HepG2 (cell line): ENCODE results near the gene GPSM1. TPM values are rescaled to one million over a fixed set of nuclear protein-coding genes. Genes with fewer than 3 reads are reported as not detected.

Experiments used
- CCAR2 ChIP-seq: fragments of 200-400 bp; formaldehyde crosslinking; optimal IDR thresholded peaks from 2 replicates; pipeline ENCODE3; 2018; ENCODE audit warnings: low read depth, mild to moderate bottlenecking, low read length, moderate library complexity
- MYC ChIP-seq: sonication (generic); formaldehyde crosslinking; IDR thresholded peaks from 2 replicates; pipeline ENCODE4 v1.9.0; 2021; ENCODE audit warnings: missing genetic modification reagents, borderline replicate concordance
- PCBP1 ChIP-seq: fragments of 200-400 bp; formaldehyde crosslinking; IDR thresholded peaks from 2 replicates; pipeline ENCODE4 v1.6.1; 2017; ENCODE audit warnings: mild to moderate bottlenecking, low read depth, low read length, borderline replicate concordance
- RAD21 ChIP-seq: fragments of 450-650 bp; formaldehyde crosslinking; IDR thresholded peaks from 2 replicates; pipeline ENCODE4 v1.5.0; 2020; ENCODE audit warnings: mild to moderate bottlenecking
- SALL1 ChIP-seq: sonication (generic); formaldehyde crosslinking; IDR thresholded peaks from 2 replicates; pipeline ENCODE4 v1.8.0; 2022; ENCODE audit warnings: mild to moderate bottlenecking, missing genetic modification reagents
- ZFX ChIP-seq: sonication (generic); formaldehyde crosslinking; IDR thresholded peaks from 2 replicates; pipeline ENCODE4 v1.4.0; 2020; ENCODE audit warnings: mild to moderate bottlenecking, low read depth, missing genetic modification reagents, moderate library complexity
- ZMYM2 ChIP-seq: sonication (generic); formaldehyde crosslinking; IDR thresholded peaks from 2 replicates; pipeline ENCODE4 v1.8.0; 2022; ENCODE audit warnings: mild to moderate bottlenecking, missing genetic modification reagents
- polyA plus RNA-seq, 8 experiments: library from polyadenylated mRNA; depleted of rRNA in 3 of 8; stranded (reverse) in 7 of 8; unstranded in 1 of 8; fragments of >200 nt; fragmentation: Illumina TruSeq in 4 of 8; extraction: Trizol in 4 of 8; gene quantifications; 2 replicates each; pipeline versions ENCODE4 v1.2.1 to v1.2.3, GENCODE V29; 2011 to 2016; ENCODE audit warnings: low read depth in 4 of 8, missing spikeins in 1 of 8, mixed read lengths in 1 of 8; ENCODE audit not compliant: insufficient read depth in 1 of 8
- total RNA-seq, 5 experiments: library from RNA; depleted of rRNA; stranded (reverse); fragments of >200 nt; fragmentation: Illumina TruSeq; extraction: Trizol; gene quantifications; 2 replicates each; pipeline ENCODE4 v1.2.3, GENCODE V29; 2016; ENCODE audit warnings: low read depth in 1 of 5
- TF ChIP-seq, protein P1 (sequence below): sonication (generic); formaldehyde crosslinking; IDR thresholded peaks from 2 replicates; pipeline ENCODE4 v1.5.0; 2020; ENCODE audit warnings: mild to moderate bottlenecking, missing genetic modification reagents, moderate library complexity
- TF ChIP-seq, protein P2 (sequence below): IDR thresholded peaks from 2 replicates; pipeline ENCODE4 v1.6.1; 2016; ENCODE audit warnings: missing genetic modification reagents, missing compliant biosample characterization
- TF ChIP-seq, protein P3 (sequence below): sonication (generic); formaldehyde crosslinking; IDR thresholded peaks from 2 replicates; pipeline ENCODE4 v1.5.1; 2020; ENCODE audit warnings: mild to moderate bottlenecking, missing genetic modification reagents, moderate library complexity
- TF ChIP-seq, protein P4 (sequence below): sonication (generic); formaldehyde crosslinking; IDR thresholded peaks from 2 replicates; pipeline ENCODE4 v1.4.0; 2020; ENCODE audit warnings: mild to moderate bottlenecking, missing genetic modification reagents, borderline replicate concordance
- TF ChIP-seq, protein P5 (sequence below), 2 experiments: sonication (generic) in 1 of 2; formaldehyde crosslinking in 1 of 2; IDR thresholded peaks; 2 replicates each; pipeline versions ENCODE4 v1.4.0 to v1.6.1; 2018 to 2020; ENCODE audit warnings: missing genetic modification reagents in 2 of 2, borderline replicate concordance in 1 of 2, low read depth in 1 of 2, mild to moderate bottlenecking in 1 of 2, missing biosample characterization in 1 of 2
- TF ChIP-seq, protein P6 (sequence below): sonication (generic); formaldehyde crosslinking; IDR thresholded peaks from 2 replicates; pipeline ENCODE4 v1.8.0; 2022; ENCODE audit warnings: missing genetic modification reagents, mild to moderate bottlenecking, borderline replicate concordance

Gene GPSM1
- total and polyA plus RNA-seq, 2 of the 13 experiments (the other 11 are each of a cell fraction or from before 2014, with no cell fraction given) = 1.0 to 2.4 TPM

DNA sequence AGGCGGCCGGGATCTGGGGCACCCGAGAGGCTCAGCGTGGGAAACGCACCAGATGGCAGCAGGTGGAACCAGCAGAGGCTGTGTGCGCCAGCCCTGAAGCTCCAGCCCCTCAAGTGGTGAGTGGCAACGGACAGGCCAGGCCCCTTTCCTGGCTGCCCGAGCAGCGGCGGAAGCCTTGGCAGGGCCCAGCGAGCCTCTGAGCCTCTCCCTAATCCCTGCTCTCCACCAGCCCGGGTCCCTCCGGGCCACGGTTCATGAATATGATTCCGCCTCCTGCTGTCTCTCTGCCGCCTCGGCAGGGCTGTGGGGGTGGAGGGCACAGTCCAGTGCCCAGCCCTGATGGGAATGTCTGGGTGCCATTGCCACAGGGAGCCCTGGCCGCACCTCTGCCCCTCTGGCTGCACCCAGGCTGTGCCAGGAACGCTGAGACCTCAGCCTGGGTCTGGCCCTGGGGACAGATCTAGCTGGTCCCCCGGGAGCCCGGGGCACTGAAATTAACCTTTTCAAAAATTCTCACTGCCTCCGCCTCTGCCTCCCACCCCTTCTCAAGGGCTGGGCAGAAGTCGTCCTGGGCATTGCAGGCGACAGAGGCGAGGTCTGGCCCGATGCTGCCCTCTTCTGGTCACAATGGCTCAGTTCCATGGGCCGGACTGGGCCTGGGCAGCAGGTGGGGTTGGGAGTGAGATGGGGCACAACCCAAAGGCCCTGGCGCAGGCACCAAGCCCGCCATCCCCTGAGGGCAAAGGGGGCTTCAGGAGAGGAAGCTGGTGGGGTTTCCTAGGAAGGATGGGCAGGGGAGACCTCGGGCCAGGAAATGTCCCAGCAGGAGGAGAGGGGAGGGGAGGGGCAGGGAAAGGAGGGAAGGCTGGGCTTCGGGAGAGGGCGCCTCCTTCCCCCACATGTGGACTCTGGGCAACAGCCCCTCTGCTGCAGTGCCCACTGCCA is 43.8 kb upstream of the GPSM1 start (continued):
- TF ChIP-seq, protein P1, sequence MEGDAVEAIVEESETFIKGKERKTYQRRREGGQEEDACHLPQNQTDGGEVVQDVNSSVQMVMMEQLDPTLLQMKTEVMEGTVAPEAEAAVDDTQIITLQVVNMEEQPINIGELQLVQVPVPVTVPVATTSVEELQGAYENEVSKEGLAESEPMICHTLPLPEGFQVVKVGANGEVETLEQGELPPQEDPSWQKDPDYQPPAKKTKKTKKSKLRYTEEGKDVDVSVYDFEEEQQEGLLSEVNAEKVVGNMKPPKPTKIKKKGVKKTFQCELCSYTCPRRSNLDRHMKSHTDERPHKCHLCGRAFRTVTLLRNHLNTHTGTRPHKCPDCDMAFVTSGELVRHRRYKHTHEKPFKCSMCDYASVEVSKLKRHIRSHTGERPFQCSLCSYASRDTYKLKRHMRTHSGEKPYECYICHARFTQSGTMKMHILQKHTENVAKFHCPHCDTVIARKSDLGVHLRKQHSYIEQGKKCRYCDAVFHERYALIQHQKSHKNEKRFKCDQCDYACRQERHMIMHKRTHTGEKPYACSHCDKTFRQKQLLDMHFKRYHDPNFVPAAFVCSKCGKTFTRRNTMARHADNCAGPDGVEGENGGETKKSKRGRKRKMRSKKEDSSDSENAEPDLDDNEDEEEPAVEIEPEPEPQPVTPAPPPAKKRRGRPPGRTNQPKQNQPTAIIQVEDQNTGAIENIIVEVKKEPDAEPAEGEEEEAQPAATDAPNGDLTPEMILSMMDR = peak; percentile 96
- peak; percentile 48; the same call in 1 of the 2 replicates for TF ChIP-seq ZFX (CRISPR knock-in tag)
- TF ChIP-seq, protein P2, sequence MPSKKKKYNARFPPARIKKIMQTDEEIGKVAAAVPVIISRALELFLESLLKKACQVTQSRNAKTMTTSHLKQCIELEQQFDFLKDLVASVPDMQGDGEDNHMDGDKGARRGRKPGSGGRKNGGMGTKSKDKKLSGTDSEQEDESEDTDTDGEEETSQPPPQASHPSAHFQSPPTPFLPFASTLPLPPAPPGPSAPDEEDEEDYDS = no peak
- TF ChIP-seq, protein P3, sequence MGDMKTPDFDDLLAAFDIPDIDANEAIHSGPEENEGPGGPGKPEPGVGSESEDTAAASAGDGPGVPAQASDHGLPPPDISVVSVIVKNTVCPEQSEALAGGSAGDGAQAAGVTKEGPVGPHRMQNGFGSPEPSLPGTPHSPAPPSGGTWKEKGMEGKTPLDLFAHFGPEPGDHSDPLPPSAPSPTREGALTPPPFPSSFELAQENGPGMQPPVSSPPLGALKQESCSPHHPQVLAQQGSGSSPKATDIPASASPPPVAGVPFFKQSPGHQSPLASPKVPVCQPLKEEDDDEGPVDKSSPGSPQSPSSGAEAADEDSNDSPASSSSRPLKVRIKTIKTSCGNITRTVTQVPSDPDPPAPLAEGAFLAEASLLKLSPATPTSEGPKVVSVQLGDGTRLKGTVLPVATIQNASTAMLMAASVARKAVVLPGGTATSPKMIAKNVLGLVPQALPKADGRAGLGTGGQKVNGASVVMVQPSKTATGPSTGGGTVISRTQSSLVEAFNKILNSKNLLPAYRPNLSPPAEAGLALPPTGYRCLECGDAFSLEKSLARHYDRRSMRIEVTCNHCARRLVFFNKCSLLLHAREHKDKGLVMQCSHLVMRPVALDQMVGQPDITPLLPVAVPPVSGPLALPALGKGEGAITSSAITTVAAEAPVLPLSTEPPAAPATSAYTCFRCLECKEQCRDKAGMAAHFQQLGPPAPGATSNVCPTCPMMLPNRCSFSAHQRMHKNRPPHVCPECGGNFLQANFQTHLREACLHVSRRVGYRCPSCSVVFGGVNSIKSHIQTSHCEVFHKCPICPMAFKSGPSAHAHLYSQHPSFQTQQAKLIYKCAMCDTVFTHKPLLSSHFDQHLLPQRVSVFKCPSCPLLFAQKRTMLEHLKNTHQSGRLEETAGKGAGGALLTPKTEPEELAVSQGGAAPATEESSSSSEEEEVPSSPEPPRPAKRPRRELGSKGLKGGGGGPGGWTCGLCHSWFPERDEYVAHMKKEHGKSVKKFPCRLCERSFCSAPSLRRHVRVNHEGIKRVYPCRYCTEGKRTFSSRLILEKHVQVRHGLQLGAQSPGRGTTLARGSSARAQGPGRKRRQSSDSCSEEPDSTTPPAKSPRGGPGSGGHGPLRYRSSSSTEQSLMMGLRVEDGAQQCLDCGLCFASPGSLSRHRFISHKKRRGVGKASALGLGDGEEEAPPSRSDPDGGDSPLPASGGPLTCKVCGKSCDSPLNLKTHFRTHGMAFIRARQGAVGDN (CRISPR knock-in tag) = peak; percentile 20; the same call in 1 of the 2 replicates
- TF ChIP-seq, protein P4, sequence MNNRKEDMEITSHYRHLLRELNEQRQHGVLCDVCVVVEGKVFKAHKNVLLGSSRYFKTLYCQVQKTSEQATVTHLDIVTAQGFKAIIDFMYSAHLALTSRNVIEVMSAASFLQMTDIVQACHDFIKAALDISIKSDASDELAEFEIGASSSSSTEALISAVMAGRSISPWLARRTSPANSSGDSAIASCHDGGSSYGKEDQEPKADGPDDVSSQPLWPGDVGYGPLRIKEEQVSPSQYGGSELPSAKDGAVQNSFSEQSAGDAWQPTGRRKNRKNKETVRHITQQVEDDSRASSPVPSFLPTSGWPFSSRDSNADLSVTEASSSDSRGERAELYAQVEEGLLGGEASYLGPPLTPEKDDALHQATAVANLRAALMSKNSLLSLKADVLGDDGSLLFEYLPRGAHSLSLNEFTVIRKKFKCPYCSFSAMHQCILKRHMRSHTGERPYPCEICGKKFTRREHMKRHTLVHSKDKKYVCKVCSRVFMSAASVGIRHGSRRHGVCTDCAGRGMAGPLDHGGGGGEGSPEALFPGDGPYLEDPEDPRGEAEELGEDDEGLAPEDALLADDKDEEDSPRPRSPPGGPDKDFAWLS (CRISPR knock-in tag) = no peak
- TF ChIP-seq PCBP1 = peak; percentile 92; the same call in 1 of the 2 replicates
- peak; percentile 38; the same call in 1 of the 2 replicates for TF ChIP-seq SALL1 (CRISPR knock-in tag)
- no peak for TF ChIP-seq CCAR2
- TF ChIP-seq, protein P5, sequence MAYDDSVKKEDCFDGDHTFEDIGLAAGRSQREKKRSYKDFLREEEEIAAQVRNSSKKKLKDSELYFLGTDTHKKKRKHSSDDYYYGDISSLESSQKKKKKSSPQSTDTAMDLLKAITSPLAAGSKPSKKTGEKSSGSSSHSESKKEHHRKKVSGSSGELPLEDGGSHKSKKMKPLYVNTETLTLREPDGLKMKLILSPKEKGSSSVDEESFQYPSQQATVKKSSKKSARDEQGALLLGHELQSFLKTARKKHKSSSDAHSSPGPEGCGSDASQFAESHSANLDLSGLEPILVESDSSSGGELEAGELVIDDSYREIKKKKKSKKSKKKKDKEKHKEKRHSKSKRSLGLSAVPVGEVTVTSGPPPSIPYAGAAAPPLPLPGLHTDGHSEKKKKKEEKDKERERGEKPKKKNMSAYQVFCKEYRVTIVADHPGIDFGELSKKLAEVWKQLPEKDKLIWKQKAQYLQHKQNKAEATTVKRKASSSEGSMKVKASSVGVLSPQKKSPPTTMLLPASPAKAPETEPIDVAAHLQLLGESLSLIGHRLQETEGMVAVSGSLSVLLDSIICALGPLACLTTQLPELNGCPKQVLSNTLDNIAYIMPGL (CRISPR knock-in tag; IDR thresholded peaks at IDR 0.05; ENCODE audit: borderline replicate concordance in 1 of 2, low read depth in 1 of 2) = 0 out of 4 replicates have a peak, but pooled peaks of 1 of the 2 experiments have one; percentile 25
- peak; percentile 26; the same call in 1 of the 2 replicates for TF ChIP-seq MYC (CRISPR knock-in tag)
- TF ChIP-seq ZMYM2 = no peak
- TF ChIP-seq RAD21 (CRISPR knock-in tag) = peak; percentile 81
- TF ChIP-seq, protein P6, sequence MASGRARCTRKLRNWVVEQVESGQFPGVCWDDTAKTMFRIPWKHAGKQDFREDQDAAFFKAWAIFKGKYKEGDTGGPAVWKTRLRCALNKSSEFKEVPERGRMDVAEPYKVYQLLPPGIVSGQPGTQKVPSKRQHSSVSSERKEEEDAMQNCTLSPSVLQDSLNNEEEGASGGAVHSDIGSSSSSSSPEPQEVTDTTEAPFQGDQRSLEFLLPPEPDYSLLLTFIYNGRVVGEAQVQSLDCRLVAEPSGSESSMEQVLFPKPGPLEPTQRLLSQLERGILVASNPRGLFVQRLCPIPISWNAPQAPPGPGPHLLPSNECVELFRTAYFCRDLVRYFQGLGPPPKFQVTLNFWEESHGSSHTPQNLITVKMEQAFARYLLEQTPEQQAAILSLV (CRISPR knock-in tag) = 0 out of 2 replicates have a peak, but pooled peaks have one; percentile 20
